Renal cortex interstitium (tissue), 11 donors: ENCODE data around the gene C21orf91. TPM values are rescaled to one million over a fixed set of nuclear protein-coding genes. Genes with fewer than 3 reads are reported as not detected.

Source experiments
- DNase-seq, 11 donors: peaks; one replicate each; pipeline ENCODE4 v3.0.0-alpha.2; 2013; ENCODE audit warnings: low read depth in 9 of 11, low spot score in 4 of 11; ENCODE audit errors: extremely low read depth in 1 of 11
- polyA plus RNA-seq, 3 donors: library from polyadenylated mRNA; unstranded; fragments of 120-200 nt; gene quantifications; one replicate each; pipeline ENCODE4 v1.2.1, GENCODE V29; 2013; ENCODE audit not compliant: insufficient read length in 3 of 3

Gene C21orf91
- polyA plus RNA-seq, 3 donors = 23.7 to 29.7 (median 25.8) TPM

- peak in 10 of 11 donors; percentile 34 to 56 (median 43) for DNase-seq
These were observed 706 bp downstream of the C21orf91 start for GRCh38 chr21:17818186-17819113.

- no peak for DNase-seq
These were observed 5.8 kb downstream of the C21orf91 start for GRCh38 chr21:17813353-17813752.

- no peak for DNase-seq
These were observed 13.2 kb downstream of the C21orf91 start for GRCh38 chr21:17805966-17806365.

- no peak for DNase-seq
These were observed 15.6 kb downstream of the C21orf91 start for GRCh38 chr21:17803536-17803935.

DNA sequence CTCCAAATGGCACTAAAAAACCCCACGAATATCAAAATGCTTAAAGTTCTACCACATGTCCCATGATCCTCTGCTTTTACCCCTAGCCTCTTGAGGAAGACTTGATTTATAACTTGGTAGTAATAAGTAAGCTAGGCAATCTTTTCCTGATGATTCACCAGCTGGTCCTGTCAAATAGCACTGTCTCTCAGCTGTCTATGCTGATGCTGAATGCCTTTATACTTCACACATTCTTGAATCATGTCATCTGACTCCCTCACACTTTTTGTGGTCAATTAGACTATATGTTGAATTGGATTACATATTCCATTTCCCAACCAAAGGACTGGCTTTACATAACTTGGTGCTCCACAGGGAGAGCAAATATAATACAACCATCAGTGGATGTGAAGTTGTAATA is 16.6 kb downstream of the C21orf91 start:
- no peak for DNase-seq

DNA sequence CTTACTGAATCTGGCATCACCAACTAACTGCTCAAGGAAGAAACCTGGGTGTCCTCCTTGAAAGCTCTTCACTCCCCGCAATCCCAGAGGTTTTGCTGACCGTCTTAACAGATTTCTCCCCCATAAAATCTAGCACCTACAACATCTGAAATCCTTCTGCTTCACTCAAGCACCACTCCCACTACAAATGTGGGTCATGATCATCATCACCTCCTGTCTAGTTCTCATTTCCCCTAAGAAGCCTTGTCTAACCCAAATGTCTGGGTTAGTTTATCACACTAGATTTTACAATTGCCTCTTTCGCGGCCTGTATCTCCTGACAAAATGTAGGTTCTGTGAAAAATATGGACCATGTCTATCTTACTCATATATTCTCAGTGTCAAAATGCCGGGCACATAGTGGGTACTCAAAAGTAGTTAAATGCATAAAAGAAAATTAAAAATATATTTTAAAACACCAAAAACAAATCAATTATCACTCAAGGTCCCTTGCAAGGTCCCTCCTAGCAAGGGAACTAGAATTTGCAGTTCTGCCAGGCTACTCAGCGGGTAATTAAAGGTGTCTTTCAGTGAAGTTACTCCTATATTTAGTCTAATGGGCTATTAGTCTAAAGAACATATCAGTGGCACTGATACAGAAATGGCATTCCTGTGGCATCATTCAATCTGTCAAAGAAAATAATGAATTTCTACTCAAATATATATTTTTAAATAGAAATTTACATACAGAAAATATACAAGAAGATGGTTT is 19.6 kb downstream of the C21orf91 start:
- DNase-seq = no peak

GRCh38 chr21:17798796-17799195 is 20.4 kb downstream of the C21orf91 start:
- DNase-seq = no peak

DNA sequence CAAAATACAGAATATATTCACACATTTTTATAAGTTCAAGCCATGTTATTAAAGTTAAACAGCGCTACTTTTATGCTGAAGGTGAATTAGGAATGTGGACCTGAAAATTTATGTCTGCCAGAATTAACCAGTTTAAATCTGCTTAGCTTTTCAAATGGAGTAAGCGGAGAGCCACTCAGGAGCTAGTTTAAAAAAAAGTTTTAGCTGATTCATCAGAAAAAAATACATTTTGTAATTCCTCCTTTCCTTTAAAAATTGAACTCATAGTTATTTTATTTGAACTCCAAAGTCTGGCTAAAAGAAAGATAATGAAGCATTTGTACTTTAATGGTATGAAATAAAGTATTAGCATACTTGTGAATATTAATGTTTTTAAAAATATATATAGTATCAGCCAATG is 21.2 kb downstream of the C21orf91 start:
- no peak for DNase-seq

DNA sequence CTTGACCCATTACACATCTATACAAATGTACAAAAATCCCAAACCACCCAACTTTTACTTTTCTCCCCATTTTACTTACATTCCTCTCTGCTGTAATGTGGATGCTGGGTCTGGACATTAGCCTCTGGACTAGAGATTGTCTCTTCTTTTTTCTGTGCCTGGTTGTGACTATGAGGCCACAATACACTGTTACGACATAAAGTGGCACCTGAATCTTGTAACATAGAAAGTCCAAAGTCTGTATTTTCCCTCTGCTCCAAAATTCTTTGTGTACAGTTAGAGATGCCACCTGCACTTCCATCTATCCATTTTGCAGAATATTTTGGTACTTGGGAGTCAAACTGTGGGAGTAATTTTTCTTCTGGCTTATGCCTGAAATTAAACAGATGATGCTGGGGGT is 22.7 kb downstream of the C21orf91 start:
- no peak for DNase-seq

- DNase-seq = no peak
These were observed 23.1 kb downstream of the C21orf91 start for GRCh38 chr21:17796037-17796403.

GRCh38 chr21:17795146-17796036 is 23.8 kb downstream of the C21orf91 start:
- no peak for DNase-seq

- no peak for DNase-seq
These were observed 24.5 kb downstream of the C21orf91 start for GRCh38 chr21:17794518-17795145.

DNA sequence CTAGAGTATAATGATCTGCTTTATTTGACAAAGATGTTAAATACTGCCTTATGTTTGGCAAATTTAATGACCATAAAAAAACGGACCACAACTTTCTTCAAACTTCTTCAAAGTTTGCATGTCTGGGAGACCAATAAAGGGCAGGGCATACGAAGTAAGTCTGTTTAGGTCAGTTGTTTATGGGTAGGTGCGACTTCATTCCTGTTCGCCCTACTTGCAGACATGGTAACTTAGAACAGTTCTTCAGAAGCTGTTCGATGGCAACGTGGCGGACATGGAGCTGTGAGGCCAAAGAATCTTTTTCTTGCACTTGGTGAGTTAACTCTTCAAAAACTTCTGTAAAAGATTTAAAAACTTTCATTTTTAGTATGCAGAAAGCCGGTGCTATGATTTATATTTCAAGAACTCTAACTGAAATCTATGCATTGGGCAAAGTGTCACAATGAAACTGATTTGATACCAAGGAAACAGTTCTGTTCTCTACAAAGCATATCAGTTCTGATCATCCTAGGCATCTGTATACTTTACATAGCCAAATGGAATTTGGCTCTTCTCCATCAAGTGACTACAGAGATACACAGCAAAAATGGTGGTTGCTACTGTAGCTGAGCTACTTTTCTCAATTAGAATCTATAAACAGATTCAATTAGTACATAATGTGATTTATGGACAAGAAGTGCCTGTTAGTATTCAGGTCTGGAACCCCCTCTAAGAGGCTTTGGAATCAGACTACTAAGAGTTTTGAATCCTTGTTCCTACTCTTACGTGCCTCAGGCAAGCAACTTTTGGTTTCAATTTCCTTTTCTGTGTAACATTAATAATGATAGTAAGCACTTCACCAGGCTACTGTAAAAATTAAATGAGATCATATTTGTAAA is 25.7 kb downstream of the C21orf91 start:
- no peak for DNase-seq

- DNase-seq = no peak
These were observed 29.5 kb downstream of the C21orf91 start for GRCh38 chr21:17789656-17790055.

DNA sequence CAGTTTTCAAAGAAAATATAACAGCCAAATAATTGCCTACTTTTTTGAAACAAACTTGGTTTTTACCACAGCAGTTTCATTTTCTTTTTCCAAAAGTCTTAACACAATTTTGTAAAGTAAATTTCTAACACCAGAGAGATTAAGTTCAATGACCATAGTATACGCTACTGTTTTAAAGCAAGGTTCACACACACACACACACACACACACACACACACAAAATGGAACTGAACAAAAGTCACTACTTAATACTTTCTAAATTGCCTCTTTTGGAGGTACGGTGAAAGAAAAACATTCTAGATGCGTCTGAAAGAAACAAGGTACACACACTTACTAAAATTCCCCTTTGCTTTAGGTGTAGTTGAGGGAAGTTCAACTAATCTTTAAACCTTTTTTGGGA is 30.1 kb downstream of the C21orf91 start:
- no peak for DNase-seq

GRCh38 chr21:17786851-17787181 is 32.3 kb downstream of the C21orf91 start:
- no peak for DNase-seq

- no peak for DNase-seq
These were observed 32.9 kb downstream of the C21orf91 start for GRCh38 chr21:17786071-17786850.
